ENCODE measurements around the gene CRYBA4.
A peak's percentile ranks its signal among the peaks of the same experiment; 100 is the strongest.
"Not testable (repeated sequence)": the region's sequence is repeated elsewhere in the genome, so short reads cannot be mapped to it uniquely, and the experiment has no call there.

The CRYBA4 gene

GRCh38 chr22:26597480-26597879 is 24.3 kb upstream of the CRYBA4 start:
- DNase-seq, result no peak

DNA sequence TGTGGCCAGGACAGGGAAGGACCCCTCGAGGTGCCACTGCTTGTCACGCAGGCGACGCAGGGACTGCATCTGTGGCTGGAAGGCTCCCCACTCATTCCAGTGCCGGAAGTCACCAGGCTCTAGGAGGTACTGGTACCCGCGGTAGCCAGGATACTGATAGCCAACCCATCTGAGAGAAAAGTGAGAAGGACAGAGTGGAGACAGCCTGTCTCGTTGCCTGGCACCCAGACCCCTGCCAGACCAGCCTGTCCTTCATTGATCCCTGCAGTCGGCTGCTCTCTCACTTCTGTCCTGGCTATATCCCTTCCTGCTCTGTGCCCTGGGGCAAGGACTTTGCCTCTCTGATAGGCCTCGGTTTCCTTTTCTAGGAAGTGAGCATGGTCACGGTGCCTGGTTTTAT is 22.3 kb upstream of the CRYBA4 start:
- DNase-seq, result no peak

- DNase-seq, result no peak
These were observed 20.0 kb upstream of the CRYBA4 start for GRCh38 chr22:26601726-26602125.

- no peak for DNase-seq
These were observed 19.6 kb upstream of the CRYBA4 start for GRCh38 chr22:26602127-26602526.

DNA sequence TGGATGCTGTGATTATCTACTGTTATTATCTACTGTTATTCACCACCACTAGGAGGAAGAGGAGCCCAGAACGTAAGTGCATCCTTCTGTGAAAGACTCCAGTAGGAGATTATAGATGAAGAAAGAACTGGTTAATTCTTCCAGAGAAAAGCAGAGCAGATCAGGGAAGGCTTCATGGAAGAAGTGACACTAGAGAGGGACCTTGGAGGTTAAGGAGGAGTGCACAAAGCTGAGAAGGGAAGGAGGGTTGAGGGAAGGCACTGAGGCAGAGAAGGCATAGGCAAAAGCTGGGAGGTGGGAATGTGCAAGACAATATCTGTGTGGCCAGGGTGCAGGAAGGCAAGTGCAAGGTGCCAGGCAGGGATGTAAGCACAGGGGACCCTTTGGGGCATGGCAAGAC is 17.4 kb upstream of the CRYBA4 start:
- no peak for DNase-seq

- no peak for DNase-seq
These were observed 15.2 kb upstream of the CRYBA4 start for GRCh38 chr22:26606611-26607010.

GRCh38 chr22:26608129-26608528 is 13.6 kb upstream of the CRYBA4 start:
- no peak for DNase-seq

DNA sequence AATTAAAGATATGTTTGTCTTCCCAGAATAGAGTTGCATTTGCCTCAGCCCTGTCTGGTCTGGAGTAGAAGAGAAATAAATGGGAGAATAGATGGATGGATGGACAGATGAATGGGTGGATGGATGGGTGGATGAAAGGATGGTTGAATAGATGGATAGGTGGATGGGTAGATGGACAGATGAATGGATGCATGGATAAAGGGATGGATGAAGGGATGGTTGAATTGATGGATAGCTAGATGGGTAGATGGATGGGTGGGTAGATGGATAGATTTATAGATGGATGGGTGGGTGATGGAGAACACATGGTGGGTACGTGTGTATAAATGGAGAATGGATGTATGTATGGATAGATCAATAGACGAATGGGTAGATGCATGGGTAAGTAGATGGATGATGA is 12.5 kb upstream of the CRYBA4 start:
- no peak for DNase-seq

DNA sequence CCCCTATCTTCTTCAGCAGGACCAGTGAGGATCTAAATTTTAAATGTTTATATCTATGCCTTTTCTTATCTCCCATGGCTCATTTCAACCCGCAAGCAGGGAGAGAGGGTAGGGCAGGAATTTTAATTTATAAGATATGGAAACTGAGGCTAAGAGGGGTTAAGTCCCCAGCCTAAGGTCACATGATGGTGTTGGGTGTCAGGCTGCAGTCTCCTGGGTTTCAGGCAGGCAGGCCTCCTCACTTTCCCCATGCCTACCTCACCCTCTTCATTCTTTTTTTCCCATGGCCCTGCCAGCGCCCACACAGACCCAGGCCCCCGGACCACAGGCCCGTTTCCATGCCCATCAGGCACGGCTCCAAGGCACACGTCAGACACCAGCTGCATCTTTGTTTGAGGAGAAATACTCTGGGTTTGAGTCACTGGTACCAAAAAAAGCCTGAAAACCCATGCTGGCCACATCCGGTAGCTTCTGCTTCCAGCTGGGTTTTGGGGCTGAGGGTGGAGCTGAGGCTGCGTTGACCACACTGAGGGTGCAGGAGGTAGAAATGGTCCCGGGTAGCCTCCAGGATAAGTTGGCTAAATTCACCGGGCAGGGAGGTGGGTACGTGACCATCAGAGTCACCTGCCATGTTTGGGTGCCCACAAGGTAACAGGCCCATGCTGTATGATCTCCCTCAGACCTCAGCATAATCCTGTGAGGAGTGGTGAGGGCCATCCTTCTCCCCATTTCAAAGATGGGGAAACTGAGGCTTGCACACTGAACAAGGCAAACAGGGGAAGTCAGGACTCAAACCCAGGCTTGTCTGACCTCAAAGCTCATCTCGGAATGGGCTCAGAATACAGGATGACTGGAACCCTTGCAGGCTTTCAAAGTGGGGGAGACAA is 11.4 kb upstream of the CRYBA4 start:
- peak; percentile 70 for DNase-seq

GRCh38 chr22:26610996-26611395 is 10.8 kb upstream of the CRYBA4 start:
- DNase-seq, result no peak

- DNase-seq, result no peak
These were observed 9.1 kb upstream of the CRYBA4 start for GRCh38 chr22:26612652-26613051.

DNA sequence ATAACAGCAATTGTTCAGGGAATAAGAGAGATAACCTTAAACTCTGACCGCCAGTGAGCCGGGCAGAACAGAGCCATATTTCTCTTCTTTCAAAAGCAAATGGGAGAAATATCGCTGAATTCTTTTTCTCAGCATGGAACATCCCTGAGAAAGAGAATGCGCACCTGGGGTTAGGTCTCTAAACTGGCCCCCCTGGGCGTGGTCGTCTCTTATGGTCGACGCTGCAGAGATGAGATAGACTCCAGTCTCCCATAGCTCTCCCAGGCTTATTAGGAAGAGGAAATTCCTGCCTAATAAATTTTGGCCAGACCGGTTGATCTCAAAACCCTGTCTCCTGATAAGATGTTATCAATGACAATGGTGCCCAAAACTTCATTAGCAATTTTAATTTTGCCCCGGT is 8.0 kb upstream of the CRYBA4 start:
- not testable (repeated sequence) for DNase-seq

DNA sequence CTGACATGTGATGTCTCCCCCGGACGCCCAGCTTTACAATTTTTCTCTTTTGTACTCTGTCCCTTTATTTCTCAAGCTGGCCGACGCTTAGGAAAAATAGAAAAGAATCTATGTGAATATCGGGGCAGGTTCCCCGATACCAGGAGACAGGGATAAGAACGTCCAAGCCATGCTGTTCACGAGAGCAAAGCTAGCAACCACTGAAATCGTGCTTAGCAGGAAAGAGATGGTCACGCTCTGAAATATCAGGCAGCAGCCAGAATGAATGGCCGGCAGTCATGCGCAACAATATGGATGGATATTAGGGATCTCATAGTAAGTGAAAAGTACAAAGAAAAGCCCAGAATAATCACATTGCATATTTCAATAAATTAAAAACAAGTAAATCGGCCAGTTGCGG is 7.4 kb upstream of the CRYBA4 start:
- no peak for DNase-seq

DNA sequence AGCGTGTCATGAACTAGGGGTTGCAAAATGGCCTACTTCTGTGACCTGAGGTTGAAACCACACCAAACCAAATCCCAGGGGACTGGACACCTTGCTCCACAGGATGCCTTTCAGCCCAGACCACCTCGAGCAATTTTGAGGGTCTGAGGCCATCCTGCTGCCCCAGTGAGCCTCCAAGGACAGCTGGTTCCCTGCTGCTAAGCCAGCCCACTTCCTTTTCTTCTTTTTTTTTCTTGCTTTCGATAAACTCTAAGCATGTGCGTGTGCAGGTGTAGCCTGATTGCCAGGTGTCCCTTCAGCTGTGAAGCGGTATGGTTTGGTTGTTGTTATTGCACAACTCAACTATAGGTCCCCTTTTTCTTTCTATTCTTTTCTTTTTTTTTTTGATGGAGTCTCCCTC is 6.6 kb upstream of the CRYBA4 start:
- DNase-seq, result no peak

DNA sequence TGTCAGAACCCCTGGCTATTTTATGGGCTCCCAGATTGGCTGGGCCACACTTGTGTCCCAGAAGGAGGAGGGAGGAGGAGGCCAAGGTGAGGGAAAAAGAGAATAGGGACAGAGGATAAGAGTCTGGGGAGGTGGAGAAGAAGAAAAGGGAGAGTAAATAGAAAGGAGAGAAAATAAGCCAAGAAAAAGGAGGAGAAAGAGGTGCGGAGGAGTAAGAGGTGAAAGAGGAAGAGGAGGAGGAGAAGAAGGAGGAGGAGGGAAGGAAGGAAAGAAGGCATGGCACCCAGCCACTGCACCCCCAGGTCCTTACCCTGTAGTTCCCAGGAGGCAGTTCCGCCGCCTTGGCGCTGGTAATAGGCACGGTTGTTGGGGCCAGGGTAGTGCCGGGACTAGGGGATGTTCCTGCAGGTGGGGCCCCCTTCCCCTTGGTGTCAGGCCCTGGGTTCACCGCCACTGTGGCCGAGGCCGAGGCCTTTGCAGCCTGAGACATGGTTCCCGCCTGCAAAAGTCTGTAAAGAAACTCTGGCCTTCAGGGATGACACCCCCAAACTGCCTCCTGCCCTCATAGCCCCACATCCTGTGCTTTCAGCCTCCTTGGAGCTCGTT is 5.8 kb upstream of the CRYBA4 start:
- no peak for DNase-seq

DNA sequence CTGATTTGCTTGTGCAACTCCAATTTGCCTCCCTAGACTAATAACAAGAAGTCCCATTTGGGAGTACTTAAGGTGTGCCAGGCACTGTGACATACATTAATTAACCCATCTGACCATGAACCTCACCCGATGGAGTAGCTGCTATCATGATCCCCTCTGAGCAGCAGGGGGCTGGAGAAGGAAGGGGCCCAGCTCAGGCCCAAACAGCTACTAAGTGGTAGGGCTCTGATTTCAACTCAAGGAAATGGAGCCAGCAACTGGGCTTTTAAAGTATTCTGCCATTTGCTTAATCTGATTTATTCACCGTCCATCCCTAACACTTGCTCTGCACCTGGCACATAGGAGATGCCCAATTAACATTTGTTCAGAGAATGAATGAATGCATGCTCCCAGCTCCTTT is 5.1 kb upstream of the CRYBA4 start:
- DNase-seq, result no peak

- no peak for DNase-seq
These were observed 4.2 kb upstream of the CRYBA4 start, which contains the start of gene CRYBB1 for GRCh38 chr22:26617271-26618199. Gene CRYBB1, minus strand, starts transcription at chr22:26618027. Its CDS starts 1,708 bp downstream, at chr22:26616319.

DNA sequence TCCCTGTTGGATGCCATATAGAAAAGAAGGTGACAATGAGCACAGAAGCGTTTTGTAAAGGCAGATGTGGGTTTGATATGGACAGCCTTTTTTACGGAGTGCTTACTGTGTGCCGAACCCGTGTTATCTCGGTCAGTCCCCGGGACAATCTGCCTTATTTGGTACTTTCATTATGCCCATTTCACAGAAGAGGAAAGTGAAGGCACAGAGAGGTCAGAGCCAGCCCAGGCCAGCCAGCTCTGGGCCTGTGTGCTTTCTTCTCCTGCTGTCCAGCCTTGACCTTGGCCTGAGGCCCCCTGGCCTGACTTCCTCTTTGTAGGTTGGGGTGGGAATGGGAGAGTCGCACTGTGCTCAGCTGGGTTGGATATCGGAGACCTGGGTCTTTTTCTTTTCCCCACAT is 3.3 kb upstream of the CRYBA4 start:
- no peak for DNase-seq

GRCh38 chr22:26619510-26619909 is 2.3 kb upstream of the CRYBA4 start:
- no peak for DNase-seq

DNA sequence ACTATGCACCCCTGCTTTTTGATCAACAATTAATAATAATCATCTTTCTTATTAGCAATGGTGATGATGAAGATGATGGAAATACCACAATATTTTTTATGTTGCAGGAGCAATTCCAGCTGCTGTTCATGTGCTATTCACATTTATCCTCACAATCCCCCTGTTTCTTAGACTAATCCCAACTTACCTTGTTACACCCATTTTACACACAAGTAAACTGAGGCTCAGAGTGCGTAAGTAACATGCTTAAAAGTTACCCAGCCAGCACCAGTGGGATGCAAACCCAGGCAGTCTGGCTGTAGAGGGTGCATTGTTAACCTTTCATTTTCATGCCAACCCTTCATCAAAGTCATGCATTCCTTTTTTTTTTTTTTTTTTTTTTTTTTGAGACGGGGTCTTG is 1.6 kb upstream of the CRYBA4 start:
- no peak for DNase-seq

- DNase-seq, result no peak
These were observed 2.2 kb downstream of the CRYBA4 start for GRCh38 chr22:26623984-26624383.

GRCh38 chr22:26624803-26625202 is 3.0 kb downstream of the CRYBA4 start:
- DNase-seq, result no peak

- no peak for DNase-seq
These were observed 8.4 kb downstream of the CRYBA4 start for GRCh38 chr22:26629988-26630761.

All from stimulated activated CD8-positive, alpha-beta memory T cell treated with anti-CD3 and anti-CD28 coated beads, Interleukin-4, amount 100 ng/mL, for 48 hours (primary cell).